Fibroblast of lung (primary cell): ENCODE measurements around the gene ITGAL. TPM values are rescaled to one million over a fixed set of nuclear protein-coding genes. Genes with fewer than 3 reads are reported as not detected.
"Not testable (repeated sequence)": the region's sequence is repeated elsewhere in the genome, so short reads cannot be mapped to it uniquely, and the experiment has no call there.

Source experiments
- DNase-seq, 2 donors: peaks; one replicate each; pipeline versions ENCODE4 v3.0.0 to v3.0.0-alpha.2; 2010; ENCODE audit warnings: low read depth in 2 of 2
- H2AFZ ChIP-seq: 2 replicates; pipeline ENCODE4 v1.5.1; 2012; ENCODE audit warnings: low read length, control low read depth, inconsistent platforms
- H3K27ac ChIP-seq: 2 replicates; pipeline ENCODE4 v1.5.1; 2011; ENCODE audit warnings: low read length, control low read depth; ENCODE audit not compliant: insufficient read depth
- H3K27me3 ChIP-seq: 2 replicates; pipeline ENCODE4 v1.5.1; 2011; ENCODE audit warnings: mild to moderate bottlenecking, low read length; ENCODE audit not compliant: control insufficient read depth, insufficient read depth
- H3K36me3 ChIP-seq: 2 replicates; pipeline ENCODE4 v1.5.1; 2011; ENCODE audit warnings: low read length; ENCODE audit not compliant: control insufficient read depth, insufficient read depth
- H3K4me1 ChIP-seq: 2 replicates; pipeline ENCODE4 v1.5.1; 2011; ENCODE audit warnings: low read length; ENCODE audit not compliant: control insufficient read depth, insufficient read depth; ENCODE audit errors: extremely low read depth
- H3K4me2 ChIP-seq: 2 replicates; pipeline ENCODE4 v1.5.1; 2011; ENCODE audit warnings: low read length, control low read depth; ENCODE audit not compliant: insufficient read depth; ENCODE audit errors: extremely low read depth
- H3K4me3 ChIP-seq, 4 experiments: fragments of 200-600 bp in 1 of 4; sonication (generic) in 1 of 4; replicated peaks in 1 of 4; 2 replicates each; pipeline ENCODE4 v1.5.1; 2011 to 2016; ENCODE audit warnings: low read length in 4 of 4, low read depth in 3 of 4, mild to moderate bottlenecking in 3 of 4, control low read depth in 2 of 4, inconsistent platforms in 1 of 4, mixed read lengths in 1 of 4; ENCODE audit not compliant: insufficient read depth in 1 of 4; ENCODE audit errors: control extremely low read depth in 1 of 4
- H3K79me2 ChIP-seq: 2 replicates; pipeline ENCODE4 v1.5.1; 2012; ENCODE audit warnings: mild to moderate bottlenecking, low read length, inconsistent platforms; ENCODE audit not compliant: control insufficient read depth, insufficient read depth
- H3K9ac ChIP-seq: 2 replicates; pipeline ENCODE4 v1.5.1; 2011; ENCODE audit warnings: mild to moderate bottlenecking, low read length, control low read depth; ENCODE audit not compliant: insufficient read depth
- H3K9me3 ChIP-seq: 2 replicates; pipeline ENCODE4 v1.5.1; 2012; ENCODE audit warnings: low read depth, low read length; ENCODE audit not compliant: control insufficient read depth, insufficient read depth
- H4K20me1 ChIP-seq: 2 replicates; pipeline ENCODE4 v1.5.1; 2011; ENCODE audit warnings: low read length; ENCODE audit not compliant: control insufficient read depth, insufficient read depth; ENCODE audit errors: extremely low read depth
- CTCF ChIP-seq, 2 donors: IDR thresholded peaks in 1 of 2; conservative IDR thresholded peaks in 1 of 2; 1 replicate in 1 of 2; 2 replicates in 1 of 2; pipeline ENCODE4 v1.5.1; 2011 to 2012; ENCODE audit warnings: low read length in 2 of 2, control low read depth in 1 of 2, inconsistent platforms in 1 of 2, low read depth in 1 of 2, mild to moderate bottlenecking in 1 of 2
- EZH2 ChIP-seq: IDR thresholded peaks from 2 replicates; pipeline ENCODE4 v1.5.1; 2012; ENCODE audit warnings: low read length, control low read depth, mild to moderate bottlenecking; ENCODE audit errors: missing control alignments
- polyA plus RNA-seq, 2 donors: library from polyadenylated mRNA; depleted of rRNA in 1 of 2; stranded (reverse) in 1 of 2; unstranded in 1 of 2; fragments of >200 nt; gene quantifications; 2 replicates each; pipeline ENCODE4 v1.2.1, GENCODE V29; 2011 to 2012; ENCODE audit warnings: missing spikeins in 1 of 2
- total RNA-seq: library from RNA; depleted of rRNA; stranded (reverse); fragments of >200 nt; gene quantifications from 2 replicates; pipeline ENCODE4 v1.2.1, GENCODE V29; 2014

Gene ITGAL
- total and polyA plus RNA-seq, 2 donors (not counting 1 experiment from before 2014, with no cell fraction given): not detected

GRCh38 chr16:30458561-30459394, 13.8 kb upstream of the ITGAL start:
- no peaks in the 10 kb centered on the region for H3K36me3 ChIP-seq
- no peak overlapping the region for H3K4me2 ChIP-seq
- H3K27me3 ChIP-seq: peaks cover 3% of the 10 kb centered on the region
- H3K79me2 ChIP-seq: no peaks in the 10 kb centered on the region
- DNase-seq: no peak
- no peak overlapping the region for H3K27ac ChIP-seq
- TF ChIP-seq CTCF (conservative IDR thresholded peaks at IDR 0.05 in 1 of 2, IDR thresholded peaks at IDR 0.05 in 1 of 2; ENCODE audit: low read depth in 1 of 2, low read length in 2 of 2): no peak
- no peak for TF ChIP-seq EZH2
- H3K4me3 ChIP-seq: no peak overlapping the region
- no peaks in the 10 kb centered on the region for H3K4me1 ChIP-seq
- no peaks in the 10 kb centered on the region for H4K20me1 ChIP-seq
- no peak overlapping the region for H2AFZ ChIP-seq
- no peaks in the 10 kb centered on the region for H3K9me3 ChIP-seq
- no peak overlapping the region for H3K9ac ChIP-seq

GRCh38 chr16:30459456-30459855, 13.1 kb upstream of the ITGAL start:
- Histone ChIP-seq H3K27ac (no peak overlapping the region), H3K79me2 (no peaks in the 10 kb centered on the region), H4K20me1 (no peaks in the 10 kb centered on the region), H2AFZ (no peak overlapping the region), H3K36me3 (no peaks in the 10 kb centered on the region), H3K4me1 (no peaks in the 10 kb centered on the region), H3K9ac (no peak overlapping the region), H3K4me3 (no peak overlapping the region), H3K9me3 (no peaks in the 10 kb centered on the region), H3K4me2 (no peak overlapping the region), H3K27me3 (peaks cover 3% of the 10 kb centered on the region)
- no peak for DNase-seq
- TF ChIP-seq EZH2: no peak
- TF ChIP-seq CTCF (conservative IDR thresholded peaks at IDR 0.05 in 1 of 2, IDR thresholded peaks at IDR 0.05 in 1 of 2; ENCODE audit: low read depth in 1 of 2, low read length in 2 of 2): no peak

DNA sequence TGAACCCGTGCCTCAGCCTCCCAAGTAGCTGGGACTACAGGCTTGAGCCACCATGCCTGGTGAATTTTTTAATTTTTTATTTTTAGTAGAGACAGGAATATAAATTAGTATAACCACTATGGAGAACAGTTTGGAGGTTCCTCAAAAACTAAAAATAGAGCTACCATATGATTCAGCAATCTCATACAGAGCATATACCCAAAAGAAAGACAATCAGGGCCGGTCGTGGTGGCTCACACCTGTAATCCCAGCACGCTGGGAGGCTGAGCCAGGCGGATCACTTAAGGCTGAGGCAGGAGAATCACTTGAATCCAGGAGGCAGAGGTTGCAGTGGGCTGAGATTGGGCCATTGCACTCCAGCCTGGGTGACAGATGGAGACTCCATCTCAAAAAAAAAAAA, 11.1 kb upstream of the ITGAL start:
- not testable (repeated sequence) for H3K4me2 ChIP-seq, H3K9ac ChIP-seq, H3K36me3 ChIP-seq, H4K20me1 ChIP-seq, H3K79me2 ChIP-seq, H3K4me3 ChIP-seq, H3K27ac ChIP-seq, H3K9me3 ChIP-seq, H3K27me3 ChIP-seq, H3K4me1 ChIP-seq, DNase-seq, H2AFZ ChIP-seq
